Neural progenitor cell (in vitro differentiated cells): ENCODE results near the gene VPS50. TPM values are rescaled to one million over a fixed set of nuclear protein-coding genes. Genes with fewer than 3 reads are reported as not detected.

ENCODE experiments used
- DNase-seq: peaks from one replicate; pipeline ENCODE4 v3.0.0-alpha.2; 2016; ENCODE audit warnings: low spot score
- H2AFZ ChIP-seq: fragments of 200-600 bp; sonication (generic); replicated peaks from 2 replicates; pipeline ENCODE4 v1.6.1; 2016; ENCODE audit warnings: antibody characterized with exemption
- H3F3A ChIP-seq: fragments of 200-600 bp; sonication (generic); 2 replicates; pipeline ENCODE4 v1.6.1; 2016; ENCODE audit warnings: antibody characterized with exemption, low read depth
- H3K27ac ChIP-seq: fragments of 200-600 bp; sonication (generic); 2 replicates; pipeline ENCODE4 v1.5.1; 2016; ENCODE audit warnings: mild to moderate bottlenecking
- H3K27me3 ChIP-seq: fragments of 200-600 bp; sonication (generic); 2 replicates; pipeline ENCODE4 v1.6.1; 2016; ENCODE audit warnings: mild to moderate bottlenecking, moderate library complexity
- H3K36me3 ChIP-seq: fragments of 200-600 bp; sonication (generic); 2 replicates; pipeline ENCODE4 v1.5.1; 2016
- H3K4me1 ChIP-seq: fragments of 200-600 bp; sonication (generic); 2 replicates; pipeline ENCODE4 v1.6.1; 2016; ENCODE audit warnings: mixed run types
- H3K4me2 ChIP-seq: fragments of 200-600 bp; sonication (generic); 2 replicates; pipeline ENCODE4 v1.6.1; 2016
- H3K4me3 ChIP-seq: fragments of 200-600 bp; sonication (generic); 2 replicates; pipeline ENCODE4 v1.5.1; 2016
- H3K79me2 ChIP-seq: fragments of 200-600 bp; sonication (generic); 2 replicates; pipeline ENCODE4 v1.6.1; 2016; ENCODE audit warnings: low read depth
- H3K9ac ChIP-seq: fragments of 200-600 bp; sonication (generic); 2 replicates; pipeline ENCODE4 v1.6.1; 2016
- H3K9me3 ChIP-seq: fragments of 200-600 bp; sonication (generic); 2 replicates; pipeline ENCODE4 v1.5.1; 2016; ENCODE audit warnings: low read depth
- H4K20me1 ChIP-seq: fragments of 200-600 bp; sonication (generic); 2 replicates; pipeline ENCODE4 v1.6.1; 2016; ENCODE audit warnings: low read depth
- H3K27ac Mint-ChIP-seq: 3 replicates; pipeline ENCODE4 v1.8.0; 2021; ENCODE audit warnings: mixed read lengths
- H3K27me3 Mint-ChIP-seq: 2 replicates; pipeline ENCODE4 v1.8.0; 2022; ENCODE audit warnings: low read depth, mild to moderate bottlenecking, inconsistent platforms, moderate library complexity, mixed read lengths; ENCODE audit not compliant: insufficient read depth
- H3K36me3 Mint-ChIP-seq: 3 replicates; pipeline ENCODE4 v1.8.0; 2021; ENCODE audit warnings: mixed read lengths
- H3K4me1 Mint-ChIP-seq: 3 replicates; pipeline ENCODE4 v1.8.0; 2021; ENCODE audit warnings: mixed read lengths
- H3K4me3 Mint-ChIP-seq: 3 replicates; pipeline ENCODE4 v1.8.0; 2021; ENCODE audit warnings: mild to moderate bottlenecking, moderate library complexity, mixed read lengths
- H3K9me3 Mint-ChIP-seq: 3 replicates; pipeline ENCODE4 v1.8.0; 2020; ENCODE audit warnings: mixed read lengths
- EZH2 ChIP-seq: fragments of 200-600 bp; sonication (generic); IDR thresholded peaks from 2 replicates; pipeline ENCODE4 v1.6.1; 2017; ENCODE audit warnings: antibody characterized with exemption, mild to moderate bottlenecking, moderate library complexity
- EZH2phosphoT487 ChIP-seq: fragments of 200-600 bp; sonication (generic); IDR thresholded peaks from 2 replicates; pipeline ENCODE4 v1.6.1; 2017; ENCODE audit warnings: antibody characterized with exemption
- total RNA-seq: library from RNA; depleted of rRNA; stranded (reverse); fragments of >200 nt; gene quantifications from 2 replicates; pipeline ENCODE4 v1.2.3, GENCODE V29; 2015; ENCODE audit warnings: low replicate concordance
- TF ChIP-seq, protein P1 (sequence below): fragments of 200-600 bp; sonication (generic); IDR thresholded peaks from 2 replicates; pipeline ENCODE4 v1.5.1; 2017; ENCODE audit warnings: antibody characterized with exemption, mild to moderate bottlenecking

The VPS50 gene
- total RNA-seq, 1 donor from 2014 or later = 26.5 TPM

DNA sequence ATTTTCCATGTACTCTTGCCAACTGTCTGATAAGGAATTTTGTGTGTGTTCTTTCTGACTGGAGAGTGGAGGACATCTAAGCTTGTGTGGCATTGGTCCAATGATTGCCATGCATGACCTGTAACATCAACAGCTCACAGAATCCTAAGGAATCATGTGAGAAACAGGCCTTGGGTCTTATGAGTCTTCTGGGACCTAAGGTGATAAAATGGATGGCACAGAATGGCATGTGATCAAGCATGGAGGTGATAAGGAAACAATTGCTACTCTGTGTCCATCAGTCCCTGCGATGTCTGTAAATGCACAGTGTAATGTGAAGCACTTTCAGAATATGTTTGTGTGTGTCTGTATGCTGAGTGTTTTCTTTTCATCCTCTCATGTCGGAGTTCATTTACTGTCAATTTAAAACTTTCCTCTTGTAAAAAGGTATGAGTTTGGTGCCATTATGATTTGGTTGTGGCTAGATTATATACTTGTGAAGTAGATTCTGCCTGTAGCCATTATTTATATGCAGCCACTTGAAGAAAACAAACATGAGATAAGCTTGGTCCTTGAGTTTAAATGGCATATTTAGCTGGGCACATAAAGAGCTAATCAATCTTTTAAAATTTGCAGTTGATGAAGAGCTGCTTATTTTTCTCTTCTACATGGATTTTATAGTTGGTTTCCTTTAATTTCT, 127.5 kb downstream of the VPS50 start:
- H3K4me1 Mint-ChIP-seq = no peaks in the 10 kb centered on the region

DNA sequence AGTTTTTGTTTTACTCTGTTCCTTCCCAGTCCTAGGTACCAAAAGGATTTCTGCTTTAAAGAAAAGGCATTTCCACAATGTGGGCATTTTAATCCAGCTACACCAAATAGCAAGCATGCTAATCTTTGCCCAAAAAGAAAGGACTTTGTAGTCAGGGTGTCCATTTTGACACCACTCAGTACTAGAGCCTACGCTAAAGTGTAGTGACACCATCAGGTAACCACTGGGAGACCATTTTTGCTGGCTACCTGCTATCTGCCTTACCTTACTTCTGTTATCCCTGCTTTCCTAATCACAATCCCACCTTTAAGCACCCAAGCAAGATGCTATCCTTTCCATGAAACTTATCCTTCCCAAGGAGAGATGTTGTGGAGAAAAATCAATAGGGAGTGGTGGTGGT, 129.7 kb downstream of the VPS50 start:
- no peaks in the 10 kb centered on the region for H4K20me1 ChIP-seq
- TF ChIP-seq EZH2phosphoT487 = no peak
- TF ChIP-seq, protein P1, sequence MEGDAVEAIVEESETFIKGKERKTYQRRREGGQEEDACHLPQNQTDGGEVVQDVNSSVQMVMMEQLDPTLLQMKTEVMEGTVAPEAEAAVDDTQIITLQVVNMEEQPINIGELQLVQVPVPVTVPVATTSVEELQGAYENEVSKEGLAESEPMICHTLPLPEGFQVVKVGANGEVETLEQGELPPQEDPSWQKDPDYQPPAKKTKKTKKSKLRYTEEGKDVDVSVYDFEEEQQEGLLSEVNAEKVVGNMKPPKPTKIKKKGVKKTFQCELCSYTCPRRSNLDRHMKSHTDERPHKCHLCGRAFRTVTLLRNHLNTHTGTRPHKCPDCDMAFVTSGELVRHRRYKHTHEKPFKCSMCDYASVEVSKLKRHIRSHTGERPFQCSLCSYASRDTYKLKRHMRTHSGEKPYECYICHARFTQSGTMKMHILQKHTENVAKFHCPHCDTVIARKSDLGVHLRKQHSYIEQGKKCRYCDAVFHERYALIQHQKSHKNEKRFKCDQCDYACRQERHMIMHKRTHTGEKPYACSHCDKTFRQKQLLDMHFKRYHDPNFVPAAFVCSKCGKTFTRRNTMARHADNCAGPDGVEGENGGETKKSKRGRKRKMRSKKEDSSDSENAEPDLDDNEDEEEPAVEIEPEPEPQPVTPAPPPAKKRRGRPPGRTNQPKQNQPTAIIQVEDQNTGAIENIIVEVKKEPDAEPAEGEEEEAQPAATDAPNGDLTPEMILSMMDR = no peak
- no peak for TF ChIP-seq EZH2
- H3K4me1 ChIP-seq = peaks cover 9% of the 10 kb centered on the region
- H3K9ac ChIP-seq = no peak overlapping the region
- no peak overlapping the region for H3K27ac ChIP-seq
- H3K4me1 Mint-ChIP-seq = no peaks in the 10 kb centered on the region
- no peaks in the 10 kb centered on the region for H3K9me3 Mint-ChIP-seq
- no peak overlapping the region for H3K27ac Mint-ChIP-seq
- H3K4me2 ChIP-seq = peak overlapping the region; percentile 27
- H3K36me3 ChIP-seq = no peaks in the 10 kb centered on the region
- DNase-seq = peak; percentile 14
- H3K4me3 Mint-ChIP-seq = no peak overlapping the region
- H3K79me2 ChIP-seq = no peaks in the 10 kb centered on the region
- H3F3A ChIP-seq = peaks cover 5% of the 10 kb centered on the region
- H3K36me3 Mint-ChIP-seq = no peaks in the 10 kb centered on the region
- no peaks in the 10 kb centered on the region for H3K9me3 ChIP-seq
- H2AFZ ChIP-seq = no peak overlapping the region
- H3K4me3 ChIP-seq = no peak overlapping the region
- no peaks in the 10 kb centered on the region for H3K27me3 ChIP-seq
- peaks cover 2% of the 10 kb centered on the region for H3K27me3 Mint-ChIP-seq

More for the DNA sequence above, 127.5 kb downstream of the VPS50 start:
- Histone ChIP-seq H3K27ac (no peak overlapping the region), H3K79me2 (no peaks in the 10 kb centered on the region), H2AFZ (no peak overlapping the region), H3K4me2 (no peak overlapping the region), H3K4me3 (no peak overlapping the region), H3K9me3 (no peaks in the 10 kb centered on the region), H3F3A (peaks cover 5% of the 10 kb centered on the region), H3K36me3 (no peaks in the 10 kb centered on the region), H3K4me1 (peaks cover 9% of the 10 kb centered on the region), H4K20me1 (no peaks in the 10 kb centered on the region), H3K9ac (no peak overlapping the region), H3K27me3 (no peaks in the 10 kb centered on the region)
- Mint-ChIP-seq H3K4me3 (no peak overlapping the region), H3K27ac (no peak overlapping the region), H3K9me3 (no peaks in the 10 kb centered on the region), H3K27me3 (peaks cover 2% of the 10 kb centered on the region), H3K36me3 (no peaks in the 10 kb centered on the region)
- TF ChIP-seq, protein P1 = no peak
- no peak for TF ChIP-seq EZH2
- TF ChIP-seq EZH2phosphoT487 = no peak
- no peak for DNase-seq

- no peak overlapping the region for H2AFZ ChIP-seq
- Mint-ChIP-seq H3K4me3 (no peak overlapping the region), H3K27me3 (peaks cover 2% of the 10 kb centered on the region), H3K4me1 (no peaks in the 10 kb centered on the region), H3K9me3 (peaks cover 4% of the 10 kb centered on the region), H3K27ac (no peak overlapping the region), H3K36me3 (no peaks in the 10 kb centered on the region)
- no peak for TF ChIP-seq EZH2
- H3K4me3 ChIP-seq = no peak overlapping the region
- no peaks in the 10 kb centered on the region for H3K27me3 ChIP-seq
- no peak overlapping the region for H3K9ac ChIP-seq
- no peaks in the 10 kb centered on the region for H4K20me1 ChIP-seq
- H3K4me1 ChIP-seq = peaks cover 9% of the 10 kb centered on the region
- no peak overlapping the region for H3K27ac ChIP-seq
- H3K79me2 ChIP-seq = no peaks in the 10 kb centered on the region
- DNase-seq = no peak
- no peaks in the 10 kb centered on the region for H3K9me3 ChIP-seq
- peaks cover 5% of the 10 kb centered on the region for H3F3A ChIP-seq
- H3K36me3 ChIP-seq = no peaks in the 10 kb centered on the region
- no peak overlapping the region for H3K4me2 ChIP-seq
Measured at GRCh38 chr7:93364806-93365205, 132.6 kb downstream of the VPS50 start.

GRCh38 chr7:93365341-93365740, 133.2 kb downstream of the VPS50 start:
- DNase-seq = no peak
- no peak overlapping the region for H3K4me3 Mint-ChIP-seq
- no peak overlapping the region for H3K27ac Mint-ChIP-seq
- H3K9ac ChIP-seq = no peak overlapping the region
- H3K36me3 Mint-ChIP-seq = no peaks in the 10 kb centered on the region
- peaks cover 4% of the 10 kb centered on the region for H3K9me3 Mint-ChIP-seq
- no peaks in the 10 kb centered on the region for H3K79me2 ChIP-seq
- H2AFZ ChIP-seq = no peak overlapping the region
- TF ChIP-seq EZH2phosphoT487 = no peak
- TF ChIP-seq, protein P1 = no peak
- TF ChIP-seq EZH2 = no peak
- H3K9me3 ChIP-seq = no peaks in the 10 kb centered on the region
- H3K4me1 Mint-ChIP-seq = no peaks in the 10 kb centered on the region
- H3K27me3 ChIP-seq = no peaks in the 10 kb centered on the region
- H3K4me1 ChIP-seq = peaks cover 9% of the 10 kb centered on the region
- H4K20me1 ChIP-seq = no peaks in the 10 kb centered on the region
- peaks cover 2% of the 10 kb centered on the region for H3K27me3 Mint-ChIP-seq
- no peak overlapping the region for H3K4me2 ChIP-seq
- peaks cover 5% of the 10 kb centered on the region for H3F3A ChIP-seq
- H3K27ac ChIP-seq = no peak overlapping the region
- no peak overlapping the region for H3K4me3 ChIP-seq
- H3K36me3 ChIP-seq = no peaks in the 10 kb centered on the region
